Stomach (tissue), 9 donors: Measurements from ENCODE around the gene DIPK1C. TPM values are rescaled to one million over a fixed set of nuclear protein-coding genes. Genes with fewer than 3 reads are reported as not detected.

Experiments used
- DNase-seq, 2 donors: peaks; one replicate each; pipeline versions ENCODE4 v3.0.0 to v3.0.0-alpha.2; 2013 to 2019
- H3K27ac ChIP-seq, 5 donors: fragments of 200-600 bp in 4 of 5; sonication (generic) in 4 of 5; one replicate each; pipeline ENCODE4 v1.5.1; 2013 to 2019; ENCODE audit warnings: mild to moderate bottlenecking in 1 of 5, moderate library complexity in 1 of 5
- H3K27me3 ChIP-seq, 3 donors: fragments of 200-600 bp; sonication (generic); one replicate each; pipeline ENCODE4 v1.5.1; 2017 to 2019; ENCODE audit warnings: mixed run types in 1 of 3
- H3K36me3 ChIP-seq, 4 donors: fragments of 200-600 bp; sonication (generic); 1 replicate in 3 of 4; 2 replicates in 1 of 4; pipeline ENCODE4 v1.5.1; 2016 to 2019
- H3K4me1 ChIP-seq, 4 donors: fragments of 200-600 bp; sonication (generic); one replicate each; pipeline ENCODE4 v1.5.1; 2016 to 2019
- H3K4me3 ChIP-seq, 4 donors: fragments of 200-600 bp; sonication (generic) in 3 of 4; one replicate each; pipeline ENCODE4 v1.5.1; 2016 to 2019; ENCODE audit warnings: mild to moderate bottlenecking in 1 of 4
- H3K9me3 ChIP-seq, 4 donors: fragments of 200-600 bp; sonication (generic); one replicate each; pipeline ENCODE4 v1.5.1; 2016 to 2019
- CTCF ChIP-seq, 7 experiments: fragments of 450-650 bp in 4 of 7; fragments of 200-600 bp in 3 of 7; sonication (generic) in 3 of 7; IDR thresholded peaks; one replicate each; pipeline ENCODE4 v1.5.1; 2016 to 2019; ENCODE audit warnings: antibody characterized with exemption in 7 of 7, control low read depth in 2 of 7, mild to moderate bottlenecking in 1 of 7
- EP300 ChIP-seq: sonication (generic); formaldehyde crosslinking; IDR thresholded peaks from one replicate; pipeline ENCODE4 v1.6.1; 2017; ENCODE audit warnings: antibody characterized with exemption
- POLR2A ChIP-seq, 4 donors: fragments of 450-650 bp; IDR thresholded peaks; one replicate each; pipeline ENCODE4 v1.6.1; 2016; ENCODE audit warnings: antibody characterized with exemption in 4 of 4, control low read depth in 2 of 4, mild to moderate bottlenecking in 1 of 4, moderate library complexity in 1 of 4
- POLR2AphosphoS5 ChIP-seq, 3 donors: sonication (generic); formaldehyde crosslinking; IDR thresholded peaks; one replicate each; pipeline ENCODE4 v1.6.1; 2016; ENCODE audit warnings: antibody characterized with exemption in 3 of 3
- WGBS, 5 donors: extraction: QIAGEN DNeasy Blood & Tissue Kit in 3 of 5; methylation state at CpG; one replicate each; pipeline versions ENCODE4 v1.1.5 to v1.1.7; 2013 to 2018; 5-methylcytosine and 5-hydroxymethylcytosine counted together
- intact Hi-C: fragments of 100-400 bp; cut with DNase I; formaldehyde crosslinking; loops from one replicate; pipeline ENCODE4 v1.15.1; 2023; ENCODE audit warnings: low total_unique reads
- polyA plus RNA-seq, 3 donors: library from polyadenylated mRNA; stranded (reverse); fragments of 200-250 nt; gene quantifications; one replicate each; pipeline ENCODE4 v1.2.3, GENCODE V29; 2013
- total RNA-seq, 5 donors: library from RNA; depleted of rRNA; stranded (reverse); fragments of >200 nt; gene quantifications; one replicate each; pipeline versions ENCODE4 v1.1.0 to v1.2.3, GENCODE V29; 2014 to 2016
- donor health status: healthy with polysubstance abuse.
- donor health status: Bipolar disorder and iron deficiency.
- donor health status: healthy.

Gene DIPK1C
- total and polyA plus RNA-seq, 8 donors = 0.55 to 2.3 (median 1.8) TPM; not detected in 3

GRCh38 chr18:74477771-74478170 is 20.7 kb upstream of the DIPK1C start:
- no peak for TF ChIP-seq POLR2AphosphoS5 (IDR thresholded peaks at IDR 0.05)
- TF ChIP-seq POLR2A (IDR thresholded peaks at IDR 0.05) = no peak
- TF ChIP-seq CTCF (IDR thresholded peaks at IDR 0.05) = no peak
- no peak for TF ChIP-seq EP300
- 81 to 92% (median 87%) methylated on average over 8 of the region's 8 CpGs for WGBS, 5 donors
- intact Hi-C loops = loop anchor here (10.0 kb wide), 1 partner anchor 113 kb away; no protein-coding TSS in a partner anchor
- Histone ChIP-seq H3K27ac (no peak overlapping the region), H3K9me3 (no peaks in the 10 kb centered on the region), H3K4me3 (no peak overlapping the region), H3K4me1 (peaks cover 4 to 33% (median 12%) of the 10 kb centered on the region in 4 donors), H3K27me3 (peaks cover 0 to 3% (median 0%) of the 10 kb centered on the region in 3 donors), H3K36me3 (no peaks in the 10 kb centered on the region)
- no peak for DNase-seq

- peak in 1 of 2 donors; percentile 70 for DNase-seq
- 46 to 70% (median 56%) methylated on average over 6 of the region's 6 CpGs for WGBS, 5 donors
- H3K4me1 ChIP-seq = peaks cover 4 to 33% (median 12%) of the 10 kb centered on the region in 4 donors
- no peaks in the 10 kb centered on the region for H3K36me3 ChIP-seq
- peaks cover 0 to 3% (median 0%) of the 10 kb centered on the region in 3 donors for H3K27me3 ChIP-seq
- H3K9me3 ChIP-seq = peaks cover 0 to 3% (median 1%) of the 10 kb centered on the region in 4 donors
- TF ChIP-seq CTCF (IDR thresholded peaks at IDR 0.05) (peak in 1 of 7 experiments; percentile 18), POLR2A (IDR thresholded peaks at IDR 0.05) (no peak), EP300 (no peak)
- no peak overlapping the region for H3K4me3 ChIP-seq
- H3K27ac ChIP-seq = no peak overlapping the region
- intact Hi-C loops = loop anchor here (10.0 kb wide), 1 partner anchor 111 kb away; no protein-coding TSS in a partner anchor
Observed at GRCh38 chr18:74476140-74476539, 19.0 kb upstream of the DIPK1C start.

GRCh38 chr18:74473976-74474640 is 17.0 kb upstream of the DIPK1C start:
- intact Hi-C loops = loop anchor here (10.0 kb wide), 1 partner anchor 109 kb away; no protein-coding TSS in a partner anchor
- WGBS, 5 donors = 83 to 90% (median 87%) methylated on average over 3 of the region's 3 CpGs
- no peak for DNase-seq

GRCh38 chr18:74472312-74472711 is 15.2 kb upstream of the DIPK1C start:
- Histone ChIP-seq H3K4me3 (no peak overlapping the region), H3K27me3 (no peaks in the 10 kb centered on the region), H3K36me3 (no peaks in the 10 kb centered on the region), H3K9me3 (peaks cover 0 to 9% (median 2%) of the 10 kb centered on the region in 4 donors), H3K4me1 (peaks cover 0 to 9% (median 3%) of the 10 kb centered on the region in 4 donors), H3K27ac (no peak overlapping the region)
- no peak for DNase-seq
- intact Hi-C loops = loop anchor here (10.0 kb wide), 1 partner anchor 108 kb away; no protein-coding TSS in a partner anchor
- TF ChIP-seq POLR2A (IDR thresholded peaks at IDR 0.05) (no peak), CTCF (IDR thresholded peaks at IDR 0.05) (no peak), POLR2AphosphoS5 (IDR thresholded peaks at IDR 0.05) (no peak), EP300 (no peak)
- 52 to 70% (median 65%) methylated on average over 2 of the region's 2 CpGs for WGBS, 5 donors

More at GRCh38 chr18:74473976-74474640, 17.0 kb upstream of the DIPK1C start:
- Histone ChIP-seq H3K27ac (no peak overlapping the region), H3K4me3 (no peak overlapping the region), H3K4me1 (peaks cover 0 to 14% (median 2%) of the 10 kb centered on the region in 4 donors), H3K9me3 (peaks cover 0 to 9% (median 2%) of the 10 kb centered on the region in 4 donors), H3K36me3 (no peaks in the 10 kb centered on the region), H3K27me3 (peaks cover 0 to 3% (median 0%) of the 10 kb centered on the region in 3 donors)
- no peak for TF ChIP-seq POLR2A (IDR thresholded peaks at IDR 0.05)
- TF ChIP-seq CTCF (IDR thresholded peaks at IDR 0.05) = no peak
- no peak for TF ChIP-seq POLR2AphosphoS5 (IDR thresholded peaks at IDR 0.05)
